ENCODE results near the gene GNA12.

GNA12 gene

DNA sequence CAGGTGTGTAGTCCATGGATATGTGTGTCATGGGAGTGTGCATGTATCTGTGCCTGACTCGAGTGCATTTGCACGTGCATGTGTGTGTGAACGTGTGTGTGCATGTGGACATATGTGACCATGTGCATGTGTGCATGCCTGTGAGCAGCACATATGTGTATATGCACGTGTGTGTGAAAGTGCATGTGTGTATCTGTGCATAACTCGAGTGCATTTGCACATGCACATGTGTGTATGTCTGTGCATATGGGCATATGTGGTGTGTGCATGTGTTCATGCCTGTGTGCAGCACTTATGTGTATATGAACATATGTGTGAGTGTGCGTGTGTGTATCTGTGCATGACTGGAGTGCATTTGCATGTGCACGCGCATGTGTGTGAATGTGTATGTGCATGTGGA, 35.2 kb upstream of the GNA12 start:
- DNase-seq (ENCODE audit: low read depth) = no peak
- H3K9ac ChIP-seq (ENCODE audit: low read length) = no peak overlapping the region
- no peaks in the 10 kb centered on the region for H3K9me3 ChIP-seq (ENCODE audit: control insufficient read depth, low read length)
- no peaks in the 10 kb centered on the region for H3K36me3 ChIP-seq (ENCODE audit: control insufficient read depth, insufficient read depth, low read length, severe bottlenecking)
- H3K4me3 ChIP-seq (ENCODE audit: low read length) = no peak overlapping the region
- H3K27me3 ChIP-seq (replicated peaks; ENCODE audit: control insufficient read depth, insufficient read depth, low read length) = peaks cover 14% of the 10 kb centered on the region
- no peaks in the 10 kb centered on the region for H3K4me1 ChIP-seq (ENCODE audit: control insufficient read depth, insufficient read depth, low read length)

DNA sequence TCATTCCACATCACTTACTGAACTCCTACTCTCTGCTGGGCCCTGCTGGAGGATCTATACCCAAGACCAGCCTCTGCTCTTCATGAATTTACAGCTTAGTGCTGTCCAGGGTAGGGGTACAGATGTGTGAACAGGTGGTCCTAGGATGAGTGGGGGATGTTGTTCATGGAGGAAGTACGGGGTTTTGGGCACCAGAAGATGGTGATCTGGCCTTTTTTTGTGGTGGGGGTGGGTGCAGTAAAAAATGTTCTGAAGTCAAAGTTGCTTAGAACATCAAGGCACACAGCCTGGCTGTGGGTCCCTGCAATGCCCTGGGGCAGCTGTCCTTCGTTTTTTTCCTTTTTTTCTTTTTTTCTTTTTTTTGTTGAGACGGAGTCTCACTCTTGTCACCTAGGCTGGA, 34.2 kb upstream of the GNA12 start:
- H3K36me3 ChIP-seq (ENCODE audit: control insufficient read depth, insufficient read depth, low read length, severe bottlenecking) = no peaks in the 10 kb centered on the region
- H3K9ac ChIP-seq (ENCODE audit: low read length) = no peak overlapping the region
- no peaks in the 10 kb centered on the region for H3K9me3 ChIP-seq (ENCODE audit: control insufficient read depth, low read length)
- H3K27me3 ChIP-seq (replicated peaks; ENCODE audit: control insufficient read depth, insufficient read depth, low read length) = peaks cover 14% of the 10 kb centered on the region
- DNase-seq (ENCODE audit: low read depth) = no peak
- no peak overlapping the region for H3K4me3 ChIP-seq (ENCODE audit: low read length)
- no peaks in the 10 kb centered on the region for H3K4me1 ChIP-seq (ENCODE audit: control insufficient read depth, insufficient read depth, low read length)

- DNase-seq (ENCODE audit: low read depth) = peak; percentile 19
Measured at GRCh38 chr7:2876031-2876731, 32.1 kb upstream of the GNA12 start.

DNA sequence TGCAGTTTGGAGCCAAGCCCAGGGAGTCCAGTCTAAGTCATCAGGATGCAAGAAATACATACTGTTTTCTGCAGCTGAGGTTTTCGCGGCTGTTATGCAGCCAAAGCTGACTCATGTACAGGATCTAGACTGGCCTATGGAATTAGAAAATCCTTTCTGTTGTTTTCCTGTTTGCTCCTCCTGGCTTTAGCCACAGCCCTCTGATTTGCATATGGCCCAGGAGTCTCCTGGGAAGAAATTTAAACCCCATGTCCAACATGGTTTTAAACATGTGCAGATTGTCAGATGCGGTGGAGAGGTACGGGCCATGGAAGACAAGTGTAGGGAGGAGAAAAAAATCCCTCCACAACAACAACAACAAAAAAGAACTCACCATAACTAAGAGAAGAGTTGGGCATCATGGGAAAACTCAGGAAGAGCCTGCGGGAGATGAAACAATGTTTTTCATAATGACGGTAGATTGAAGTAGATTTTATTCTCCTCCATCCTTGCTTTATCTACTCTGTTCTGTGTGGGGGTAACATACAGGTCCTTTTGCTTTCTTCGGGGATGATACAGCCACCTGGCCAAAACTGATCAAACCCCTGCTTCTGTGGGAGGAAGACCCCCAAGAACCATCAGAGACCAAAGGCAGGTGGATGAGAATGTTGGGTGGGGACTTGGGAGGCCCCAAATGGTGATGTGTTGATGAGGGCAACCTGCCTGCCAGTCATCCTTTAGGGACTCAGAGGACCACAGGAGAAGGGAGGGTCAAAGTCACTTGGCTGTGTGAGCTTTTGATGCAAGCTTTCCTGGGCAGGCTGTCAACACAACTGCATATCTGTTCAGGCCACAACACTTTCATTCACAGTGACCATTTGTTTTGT, 29.8 kb upstream of the GNA12 start:
- no peaks in the 10 kb centered on the region for H3K27me3 ChIP-seq (replicated peaks; ENCODE audit: control insufficient read depth, insufficient read depth, low read length)
- no peaks in the 10 kb centered on the region for H3K36me3 ChIP-seq (ENCODE audit: control insufficient read depth, insufficient read depth, low read length, severe bottlenecking)
- no peaks in the 10 kb centered on the region for H3K4me1 ChIP-seq (ENCODE audit: control insufficient read depth, insufficient read depth, low read length)
- H3K9me3 ChIP-seq (ENCODE audit: control insufficient read depth, low read length) = no peaks in the 10 kb centered on the region
- peak; percentile 73 for DNase-seq (ENCODE audit: low read depth)
- no peak overlapping the region for H3K9ac ChIP-seq (ENCODE audit: low read length)
- no peak overlapping the region for H3K4me3 ChIP-seq (ENCODE audit: low read length)

More at GRCh38 chr7:2876031-2876731, 32.1 kb upstream of the GNA12 start:
- Histone ChIP-seq H3K27me3 (replicated peaks; ENCODE audit: control insufficient read depth, insufficient read depth, low read length) (peaks cover 7% of the 10 kb centered on the region), H3K4me3 (ENCODE audit: low read length) (no peak overlapping the region), H3K4me1 (ENCODE audit: control insufficient read depth, insufficient read depth, low read length) (no peaks in the 10 kb centered on the region), H3K9me3 (ENCODE audit: control insufficient read depth, low read length) (no peaks in the 10 kb centered on the region), H3K36me3 (ENCODE audit: control insufficient read depth, insufficient read depth, low read length, severe bottlenecking) (no peaks in the 10 kb centered on the region), H3K9ac (ENCODE audit: low read length) (no peak overlapping the region)

- H3K9me3 ChIP-seq (ENCODE audit: control insufficient read depth, low read length) = no peaks in the 10 kb centered on the region
Measured at GRCh38 chr7:2873146-2873545, 29.0 kb upstream of the GNA12 start.

DNA sequence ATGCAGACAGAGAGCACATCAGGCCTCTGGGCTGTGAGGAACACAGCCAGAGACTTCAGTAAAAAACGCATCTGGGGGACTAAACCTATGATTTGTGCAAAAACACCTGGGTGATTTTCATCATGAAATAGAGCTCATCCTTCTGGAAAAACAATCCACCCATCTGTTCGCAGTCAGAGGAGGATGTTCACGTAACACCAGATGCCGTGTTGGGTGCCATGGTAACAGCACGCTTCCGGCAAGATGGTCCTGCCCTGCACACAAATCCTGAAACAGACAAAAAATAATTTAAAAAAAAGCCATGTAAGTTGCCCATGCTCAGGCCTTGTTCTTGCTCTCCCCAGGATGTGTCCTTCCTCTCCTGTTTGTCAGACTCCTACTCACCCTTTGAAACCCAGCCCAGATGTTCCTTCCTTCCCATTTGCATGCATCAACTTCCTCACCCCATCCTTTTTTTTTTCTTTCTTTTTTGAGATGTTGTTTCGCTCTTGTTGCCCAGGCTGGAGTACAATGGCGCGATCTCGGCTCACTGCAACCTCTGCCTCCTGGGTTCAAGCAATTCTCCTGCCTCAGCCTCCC, 28.3 kb upstream of the GNA12 start:
- no peak for DNase-seq (ENCODE audit: low read depth)
- Histone ChIP-seq H3K36me3 (ENCODE audit: control insufficient read depth, insufficient read depth, low read length, severe bottlenecking) (no peaks in the 10 kb centered on the region), H3K4me3 (ENCODE audit: low read length) (no peak overlapping the region), H3K4me1 (ENCODE audit: control insufficient read depth, insufficient read depth, low read length) (no peaks in the 10 kb centered on the region), H3K27me3 (replicated peaks; ENCODE audit: control insufficient read depth, insufficient read depth, low read length) (no peaks in the 10 kb centered on the region), H3K9ac (ENCODE audit: low read length) (no peak overlapping the region), H3K9me3 (ENCODE audit: control insufficient read depth, low read length) (no peaks in the 10 kb centered on the region)

More at GRCh38 chr7:2873146-2873545, 29.0 kb upstream of the GNA12 start:
- H3K4me1 ChIP-seq (ENCODE audit: control insufficient read depth, insufficient read depth, low read length) = no peaks in the 10 kb centered on the region
- DNase-seq (ENCODE audit: low read depth) = no peak
- no peaks in the 10 kb centered on the region for H3K27me3 ChIP-seq (replicated peaks; ENCODE audit: control insufficient read depth, insufficient read depth, low read length)
- H3K4me3 ChIP-seq (ENCODE audit: low read length) = no peak overlapping the region
- H3K36me3 ChIP-seq (ENCODE audit: control insufficient read depth, insufficient read depth, low read length, severe bottlenecking) = no peaks in the 10 kb centered on the region
- no peak overlapping the region for H3K9ac ChIP-seq (ENCODE audit: low read length)

GRCh38 chr7:2870471-2870931, 26.4 kb upstream of the GNA12 start:
- Histone ChIP-seq H3K36me3 (ENCODE audit: control insufficient read depth, insufficient read depth, low read length, severe bottlenecking) (no peaks in the 10 kb centered on the region), H3K4me3 (ENCODE audit: low read length) (no peak overlapping the region), H3K4me1 (ENCODE audit: control insufficient read depth, insufficient read depth, low read length) (no peaks in the 10 kb centered on the region), H3K27me3 (replicated peaks; ENCODE audit: control insufficient read depth, insufficient read depth, low read length) (no peaks in the 10 kb centered on the region), H3K9me3 (ENCODE audit: control insufficient read depth, low read length) (no peaks in the 10 kb centered on the region), H3K9ac (ENCODE audit: low read length) (no peak overlapping the region)
- DNase-seq (ENCODE audit: low read depth) = no peak

DNA sequence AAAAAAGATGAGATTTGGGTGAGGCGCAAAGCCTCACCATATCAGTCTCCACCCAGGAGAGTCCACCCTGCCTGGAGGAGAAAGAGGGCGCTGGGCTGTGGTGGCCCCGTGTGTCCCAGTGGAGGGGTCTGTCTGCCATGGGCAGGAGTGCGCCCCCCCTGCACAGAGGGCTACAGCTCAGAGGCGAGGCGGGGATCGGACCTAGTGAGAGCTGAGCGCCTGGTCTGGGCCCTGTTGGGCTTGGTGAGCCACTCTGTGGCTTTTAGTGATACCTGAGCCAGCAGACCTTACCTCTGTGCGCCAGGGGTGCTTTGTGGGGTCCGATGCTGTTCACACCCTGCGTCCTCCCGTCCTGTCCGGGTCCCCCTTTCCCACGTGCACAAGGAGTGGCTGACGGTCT, 25.9 kb upstream of the GNA12 start:
- H3K9me3 ChIP-seq (ENCODE audit: control insufficient read depth, low read length) = no peaks in the 10 kb centered on the region

GRCh38 chr7:2866601-2867000, 22.5 kb upstream of the GNA12 start:
- H3K36me3 ChIP-seq (ENCODE audit: control insufficient read depth, insufficient read depth, low read length, severe bottlenecking) = no peaks in the 10 kb centered on the region
- no peak overlapping the region for H3K4me3 ChIP-seq (ENCODE audit: low read length)
- no peaks in the 10 kb centered on the region for H3K27me3 ChIP-seq (replicated peaks; ENCODE audit: control insufficient read depth, insufficient read depth, low read length)
- no peak overlapping the region for H3K9ac ChIP-seq (ENCODE audit: low read length)
- H3K9me3 ChIP-seq (ENCODE audit: control insufficient read depth, low read length) = no peaks in the 10 kb centered on the region
- no peak for DNase-seq (ENCODE audit: low read depth)
- peaks cover 29% of the 10 kb centered on the region for H3K4me1 ChIP-seq (ENCODE audit: control insufficient read depth, insufficient read depth, low read length)

More for the DNA sequence above, 25.9 kb upstream of the GNA12 start:
- H3K9ac ChIP-seq (ENCODE audit: low read length) = no peak overlapping the region
- H3K4me3 ChIP-seq (ENCODE audit: low read length) = no peak overlapping the region
- no peaks in the 10 kb centered on the region for H3K27me3 ChIP-seq (replicated peaks; ENCODE audit: control insufficient read depth, insufficient read depth, low read length)
- no peaks in the 10 kb centered on the region for H3K36me3 ChIP-seq (ENCODE audit: control insufficient read depth, insufficient read depth, low read length, severe bottlenecking)
- peaks cover 3% of the 10 kb centered on the region for H3K4me1 ChIP-seq (ENCODE audit: control insufficient read depth, insufficient read depth, low read length)
- no peak for DNase-seq (ENCODE audit: low read depth)

DNA sequence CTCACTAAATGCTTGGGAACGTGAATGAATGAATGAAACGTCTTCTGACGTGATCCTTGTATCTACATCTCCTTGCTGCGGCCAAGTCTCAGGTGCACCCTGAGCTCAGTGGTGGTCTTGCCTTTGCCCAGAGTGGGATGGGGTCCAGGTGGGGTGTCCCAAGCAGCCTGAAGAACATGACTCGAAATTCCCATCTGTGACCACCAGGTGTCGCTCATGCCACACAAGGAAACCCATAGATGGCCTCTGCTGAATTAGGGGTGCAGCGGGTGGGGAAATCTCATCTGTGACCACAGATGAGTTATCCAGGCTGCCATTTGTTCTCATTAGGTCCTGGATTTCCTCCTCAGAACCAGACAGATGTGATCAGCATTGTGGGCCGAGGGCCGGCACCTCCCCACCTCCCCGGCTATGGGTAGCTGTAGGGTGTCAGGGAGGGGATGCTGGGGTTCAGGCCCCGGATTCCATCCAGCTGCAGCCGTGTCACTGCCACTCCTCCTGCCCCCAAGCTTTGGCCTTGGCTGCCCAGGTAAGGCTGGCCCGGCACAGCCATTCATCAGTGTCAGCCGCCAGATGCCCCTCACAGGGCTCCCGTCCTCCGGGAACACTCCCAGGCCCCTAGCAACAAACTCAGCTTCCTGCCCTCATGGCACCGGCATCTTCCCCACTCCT, 21.0 kb upstream of the GNA12 start:
- no peak overlapping the region for H3K4me3 ChIP-seq (ENCODE audit: low read length)
- no peaks in the 10 kb centered on the region for H3K9me3 ChIP-seq (ENCODE audit: control insufficient read depth, low read length)
- no peaks in the 10 kb centered on the region for H3K27me3 ChIP-seq (replicated peaks; ENCODE audit: control insufficient read depth, insufficient read depth, low read length)
- peak; percentile 83 for DNase-seq (ENCODE audit: low read depth)
- no peaks in the 10 kb centered on the region for H3K36me3 ChIP-seq (ENCODE audit: control insufficient read depth, insufficient read depth, low read length, severe bottlenecking)
- peak overlapping the region; percentile 79 for H3K9ac ChIP-seq (ENCODE audit: low read length)
- peaks cover 29% of the 10 kb centered on the region for H3K4me1 ChIP-seq (ENCODE audit: control insufficient read depth, insufficient read depth, low read length)
